GM12878 (cell line): ENCODE data around the gene FGD6.

Experiments
- CBFB ChIP-seq: IDR thresholded peaks from 2 replicates; pipeline ENCODE4 v1.6.1; 2016; ENCODE audit warnings: antibody characterized with exemption, low read depth
- CHD1 ChIP-seq: IDR thresholded peaks from 2 replicates; pipeline ENCODE4 v1.6.1; 2012; ENCODE audit warnings: low read depth, low read length, improper control_type of control experiment
- CHD4 ChIP-seq: fragments of 200-600 bp; sonication (generic); IDR thresholded peaks from 2 replicates; pipeline ENCODE4 v1.6.1; 2016; ENCODE audit warnings: mild to moderate bottlenecking
- CTCF ChIP-seq, 3 experiments: IDR thresholded peaks in 2 of 3; conservative IDR thresholded peaks in 1 of 3; 2 replicates each; pipeline ENCODE4 v1.5.1; 2011; ENCODE audit warnings: low read depth in 3 of 3, low read length in 3 of 3, mild to moderate bottlenecking in 3 of 3, control low read depth in 2 of 3, moderate library complexity in 2 of 3, inconsistent platforms in 1 of 3, mixed read lengths in 1 of 3; ENCODE audit not compliant: control insufficient read depth in 2 of 3, insufficient read depth in 1 of 3; ENCODE audit errors: extremely low read depth in 1 of 3
- CUX1 ChIP-seq: IDR thresholded peaks from 2 replicates; pipeline ENCODE4 v1.6.1; 2012; ENCODE audit warnings: improper control_type of control experiment, low read depth, low read length; ENCODE audit not compliant: insufficient replicate concordance
- POLR2A ChIP-seq: IDR thresholded peaks from 2 replicates; pipeline ENCODE4 v1.6.1; 2011; ENCODE audit warnings: low read depth, mild to moderate bottlenecking, low read length
- RAD21 ChIP-seq: IDR thresholded peaks from 2 replicates; pipeline ENCODE4 v1.6.1; 2011; ENCODE audit warnings: mild to moderate bottlenecking, low read depth, low read length, moderate library complexity; ENCODE audit not compliant: insufficient read depth
- RB1 ChIP-seq: fragments of 450-650 bp; formaldehyde crosslinking; IDR thresholded peaks from 2 replicates; pipeline ENCODE4 v1.6.1; 2017; ENCODE audit warnings: mild to moderate bottlenecking, borderline replicate concordance
- RELA ChIP-seq: fragments of 450-650 bp; IDR thresholded peaks from 2 replicates; pipeline ENCODE4 v1.8.0; 2014; ENCODE audit warnings: borderline replicate concordance; ENCODE audit not compliant: partially characterized antibody
- TCF7 ChIP-seq: IDR thresholded peaks from 2 replicates; pipeline ENCODE4 v1.6.1; 2014; ENCODE audit warnings: antibody characterized with exemption, borderline replicate concordance
- ZNF217 ChIP-seq: fragments of 450-650 bp; IDR thresholded peaks from 2 replicates; pipeline ENCODE4 v1.6.1; 2017; ENCODE audit warnings: antibody characterized with exemption, mild to moderate bottlenecking
- ZSCAN29 ChIP-seq: fragments of 450-650 bp; IDR thresholded peaks from 2 replicates; pipeline ENCODE4 v1.6.1; 2017; ENCODE audit warnings: mild to moderate bottlenecking, moderate library complexity
- TF ChIP-seq, protein P1 (sequence below): fragments of 450-650 bp; IDR thresholded peaks from 2 replicates; pipeline ENCODE4 v1.6.1; 2014; ENCODE audit warnings: mild to moderate bottlenecking
- TF ChIP-seq, protein P2 (sequence below): IDR thresholded peaks from 2 replicates; pipeline ENCODE4 v1.6.1; 2011; ENCODE audit warnings: mild to moderate bottlenecking, low read depth, low read length, moderate library complexity; ENCODE audit not compliant: insufficient replicate concordance

- TF ChIP-seq TCF7 (no peak), CUX1 (no peak), RELA (no peak), RAD21 (no peak), CTCF (IDR thresholded peaks at IDR 0.05 in 2 of 3, conservative IDR thresholded peaks at IDR 0.05 in 1 of 3; ENCODE audit: control insufficient read depth in 2 of 3, extremely low read depth in 1 of 3, insufficient read depth in 1 of 3, low read depth in 3 of 3, low read length in 3 of 3) (no peak), ZSCAN29 (no peak), CHD4 (no peak), CHD1 (no peak), CBFB (no peak), POLR2A (no peak), ZNF217 (no peak), RB1 (no peak)
- TF ChIP-seq, protein P1, sequence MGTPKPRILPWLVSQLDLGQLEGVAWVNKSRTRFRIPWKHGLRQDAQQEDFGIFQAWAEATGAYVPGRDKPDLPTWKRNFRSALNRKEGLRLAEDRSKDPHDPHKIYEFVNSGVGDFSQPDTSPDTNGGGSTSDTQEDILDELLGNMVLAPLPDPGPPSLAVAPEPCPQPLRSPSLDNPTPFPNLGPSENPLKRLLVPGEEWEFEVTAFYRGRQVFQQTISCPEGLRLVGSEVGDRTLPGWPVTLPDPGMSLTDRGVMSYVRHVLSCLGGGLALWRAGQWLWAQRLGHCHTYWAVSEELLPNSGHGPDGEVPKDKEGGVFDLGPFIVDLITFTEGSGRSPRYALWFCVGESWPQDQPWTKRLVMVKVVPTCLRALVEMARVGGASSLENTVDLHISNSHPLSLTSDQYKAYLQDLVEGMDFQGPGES: no peak
- TF ChIP-seq, protein P2, sequence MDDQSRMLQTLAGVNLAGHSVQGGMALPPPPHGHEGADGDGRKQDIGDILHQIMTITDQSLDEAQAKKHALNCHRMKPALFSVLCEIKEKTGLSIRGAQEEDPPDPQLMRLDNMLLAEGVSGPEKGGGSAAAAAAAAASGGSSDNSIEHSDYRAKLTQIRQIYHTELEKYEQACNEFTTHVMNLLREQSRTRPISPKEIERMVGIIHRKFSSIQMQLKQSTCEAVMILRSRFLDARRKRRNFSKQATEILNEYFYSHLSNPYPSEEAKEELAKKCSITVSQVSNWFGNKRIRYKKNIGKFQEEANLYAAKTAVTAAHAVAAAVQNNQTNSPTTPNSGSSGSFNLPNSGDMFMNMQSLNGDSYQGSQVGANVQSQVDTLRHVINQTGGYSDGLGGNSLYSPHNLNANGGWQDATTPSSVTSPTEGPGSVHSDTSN: no peak
Measured at GRCh38 chr12:95241761-95242506, 24.7 kb upstream of the FGD6 start.
